Measurements from ENCODE around the gene FRMD5. TPM values are rescaled to one million over a fixed set of nuclear protein-coding genes. Genes with fewer than 3 reads are reported as not detected.

FRMD5 gene
- polyA plus RNA-seq, 1 donor (not counting 4 experiments of a cell fraction or from before 2014, with no cell fraction given): 7.3 TPM

GRCh38 chr15:43877371-43877770 lies 317.7 kb downstream of the FRMD5 start:
- Histone ChIP-seq H3K27me3 (ENCODE audit: control insufficient read depth, extremely low read depth, insufficient read depth, low read length) (no peaks in the 10 kb centered on the region), H3K4me3 (ENCODE audit: control insufficient read depth in 2 of 3, extremely low read depth in 1 of 3, insufficient read depth in 2 of 3, low read depth in 1 of 3, low read length in 3 of 3) (no peak overlapping the region), H3K4me1 (ENCODE audit: control insufficient read depth, extremely low read depth, insufficient read depth, low read length) (no peaks in the 10 kb centered on the region), H3K79me2 (ENCODE audit: control insufficient read depth, insufficient read depth, low read length) (no peaks in the 10 kb centered on the region), H3K9me1 (ENCODE audit: control insufficient read depth, extremely low read depth, insufficient read depth, low read length) (no peaks in the 10 kb centered on the region), H4K20me1 (ENCODE audit: control insufficient read depth, extremely low read depth, insufficient read depth, low read length) (no peaks in the 10 kb centered on the region), H3K36me3 (ENCODE audit: control insufficient read depth in 2 of 2, extremely low read depth in 1 of 2, insufficient read depth in 2 of 2, low read length in 2 of 2) (peaks cover 12 to 18% of the 10 kb centered on the region in 2 experiments), H3K9me3 (ENCODE audit: control insufficient read depth, low read depth, low read length) (no peaks in the 10 kb centered on the region), H3K9ac (ENCODE audit: control insufficient read depth, extremely low read depth, insufficient read depth, low read length) (no peak overlapping the region), H3K4me2 (ENCODE audit: control insufficient read depth, extremely low read depth, insufficient read depth, low read depth, low read length) (no peak overlapping the region), H3K27ac (ENCODE audit: control insufficient read depth, insufficient read depth, low read length) (no peak overlapping the region), H2AFZ (ENCODE audit: control insufficient read depth, low read length) (no peak overlapping the region)
- DNase-seq (ENCODE audit: low read depth, low spot score) (no peak), FAIRE-seq (no peak)
- dilution Hi-C loops (cut with MboI; ENCODE audit: extremely low pct_ligation_motif_present, low sequenced_read_pairs): no loop called here
- TF ChIP-seq, protein P1, sequence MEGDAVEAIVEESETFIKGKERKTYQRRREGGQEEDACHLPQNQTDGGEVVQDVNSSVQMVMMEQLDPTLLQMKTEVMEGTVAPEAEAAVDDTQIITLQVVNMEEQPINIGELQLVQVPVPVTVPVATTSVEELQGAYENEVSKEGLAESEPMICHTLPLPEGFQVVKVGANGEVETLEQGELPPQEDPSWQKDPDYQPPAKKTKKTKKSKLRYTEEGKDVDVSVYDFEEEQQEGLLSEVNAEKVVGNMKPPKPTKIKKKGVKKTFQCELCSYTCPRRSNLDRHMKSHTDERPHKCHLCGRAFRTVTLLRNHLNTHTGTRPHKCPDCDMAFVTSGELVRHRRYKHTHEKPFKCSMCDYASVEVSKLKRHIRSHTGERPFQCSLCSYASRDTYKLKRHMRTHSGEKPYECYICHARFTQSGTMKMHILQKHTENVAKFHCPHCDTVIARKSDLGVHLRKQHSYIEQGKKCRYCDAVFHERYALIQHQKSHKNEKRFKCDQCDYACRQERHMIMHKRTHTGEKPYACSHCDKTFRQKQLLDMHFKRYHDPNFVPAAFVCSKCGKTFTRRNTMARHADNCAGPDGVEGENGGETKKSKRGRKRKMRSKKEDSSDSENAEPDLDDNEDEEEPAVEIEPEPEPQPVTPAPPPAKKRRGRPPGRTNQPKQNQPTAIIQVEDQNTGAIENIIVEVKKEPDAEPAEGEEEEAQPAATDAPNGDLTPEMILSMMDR (optimal IDR thresholded peaks at IDR 0.05 in 1 of 3, IDR thresholded peaks at IDR 0.05 in 1 of 3, conservative IDR thresholded peaks at IDR 0.05 in 1 of 3; ENCODE audit: extremely low read depth in 1 of 3, insufficient read depth in 2 of 3, low read length in 3 of 3): no peak
- no peak for TF ChIP-seq EZH2 (IDR thresholded peaks at IDR 0.05; ENCODE audit: low read length)

DNA sequence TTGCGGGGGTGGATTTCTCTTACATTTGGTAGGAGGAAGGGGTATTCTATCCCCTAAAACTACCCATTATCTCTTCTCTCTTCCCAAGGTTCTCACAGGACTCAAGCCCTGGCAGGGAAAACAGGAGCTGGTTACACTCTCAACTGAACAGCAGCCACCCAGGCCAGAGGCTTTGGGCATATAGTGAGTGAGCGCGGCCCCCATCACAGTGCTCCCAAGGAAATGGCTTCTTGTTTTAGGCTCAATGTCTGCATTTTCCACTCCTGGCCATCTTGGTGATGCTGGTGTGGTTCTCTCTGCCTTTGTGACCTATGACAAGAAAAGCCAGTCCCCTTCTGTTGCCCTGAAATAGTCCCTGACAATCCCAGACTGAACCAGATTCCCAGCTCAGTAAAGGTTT lies 318.2 kb downstream of the FRMD5 start:
- Histone ChIP-seq H4K20me1 (ENCODE audit: control insufficient read depth, extremely low read depth, insufficient read depth, low read length) (no peaks in the 10 kb centered on the region), H3K36me3 (ENCODE audit: control insufficient read depth in 2 of 2, extremely low read depth in 1 of 2, insufficient read depth in 2 of 2, low read length in 2 of 2) (peaks cover 15 to 19% of the 10 kb centered on the region in 2 experiments), H3K4me2 (ENCODE audit: control insufficient read depth, extremely low read depth, insufficient read depth, low read depth, low read length) (no peak overlapping the region), H2AFZ (ENCODE audit: control insufficient read depth, low read length) (no peak overlapping the region), H3K9me3 (ENCODE audit: control insufficient read depth, low read depth, low read length) (no peaks in the 10 kb centered on the region), H3K4me3 (ENCODE audit: control insufficient read depth in 2 of 3, extremely low read depth in 1 of 3, insufficient read depth in 2 of 3, low read depth in 1 of 3, low read length in 3 of 3) (no peak overlapping the region), H3K27me3 (ENCODE audit: control insufficient read depth, extremely low read depth, insufficient read depth, low read length) (no peaks in the 10 kb centered on the region), H3K4me1 (ENCODE audit: control insufficient read depth, extremely low read depth, insufficient read depth, low read length) (no peaks in the 10 kb centered on the region), H3K9me1 (ENCODE audit: control insufficient read depth, extremely low read depth, insufficient read depth, low read length) (no peaks in the 10 kb centered on the region), H3K27ac (ENCODE audit: control insufficient read depth, insufficient read depth, low read length) (no peak overlapping the region), H3K9ac (ENCODE audit: control insufficient read depth, extremely low read depth, insufficient read depth, low read length) (no peak overlapping the region), H3K79me2 (ENCODE audit: control insufficient read depth, insufficient read depth, low read length) (no peaks in the 10 kb centered on the region)
- dilution Hi-C loops (cut with MboI; ENCODE audit: extremely low pct_ligation_motif_present, low sequenced_read_pairs): no loop called here
- DNase-seq (ENCODE audit: low read depth, low spot score) (no peak), FAIRE-seq (no peak)
- no peak for TF ChIP-seq EZH2 (IDR thresholded peaks at IDR 0.05; ENCODE audit: low read length)
- TF ChIP-seq, protein P1 (optimal IDR thresholded peaks at IDR 0.05 in 1 of 3, IDR thresholded peaks at IDR 0.05 in 1 of 3, conservative IDR thresholded peaks at IDR 0.05 in 1 of 3; ENCODE audit: extremely low read depth in 1 of 3, insufficient read depth in 2 of 3, low read length in 3 of 3): no peak

All from keratinocyte (primary cell).